DOHH2 (cell line): Measurements from ENCODE around the gene ITGA1.

Source experiments
- H3F3A ChIP-seq: fragments of 200-600 bp; sonication (generic), shearing (Covaris generic); 2 replicates; pipeline ENCODE4 v1.6.0; 2016; ENCODE audit warnings: antibody characterized with exemption, mild to moderate bottlenecking; ENCODE audit not compliant: control insufficient read depth, insufficient read depth
- H3K27ac ChIP-seq: fragments of 200-600 bp; sonication (generic); 2 replicates; pipeline ENCODE4 v1.5.1; 2014; ENCODE audit warnings: low read depth, mild to moderate bottlenecking, low read length, moderate library complexity
- H3K27me3 ChIP-seq: fragments of 200-600 bp; sonication (generic); 2 replicates; pipeline ENCODE4 v1.6.1; 2014; ENCODE audit warnings: mild to moderate bottlenecking, low read length, mixed read lengths; ENCODE audit not compliant: control insufficient read depth
- H3K36me3 ChIP-seq: fragments of 200-600 bp; sonication (generic); 2 replicates; pipeline ENCODE4 v1.6.1; 2014; ENCODE audit warnings: mild to moderate bottlenecking, low read length, moderate library complexity, mixed read lengths; ENCODE audit not compliant: control insufficient read depth
- H3K4me1 ChIP-seq: fragments of 200-600 bp; sonication (generic); 2 replicates; pipeline ENCODE4 v1.6.1; 2014; ENCODE audit warnings: mild to moderate bottlenecking, low read length, mixed read lengths; ENCODE audit not compliant: control insufficient read depth
- H3K4me2 ChIP-seq: fragments of 200-600 bp; sonication (generic); 2 replicates; pipeline ENCODE4 v1.6.0; 2014; ENCODE audit warnings: mild to moderate bottlenecking, low read length, moderate library complexity
- H3K4me3 ChIP-seq: fragments of 200-600 bp; sonication (generic); 2 replicates; pipeline ENCODE4 v1.5.1; 2014; ENCODE audit warnings: mild to moderate bottlenecking, low read length, mixed read lengths
- H3K79me2 ChIP-seq: fragments of 200-600 bp; sonication (generic); 2 replicates; pipeline ENCODE4 v1.6.1; 2014; ENCODE audit warnings: mild to moderate bottlenecking, low read length, mixed read lengths; ENCODE audit not compliant: control insufficient read depth
- H3K9me2 ChIP-seq: fragments of 200-600 bp; sonication (generic); replicated peaks from 2 replicates; pipeline ENCODE4 v1.6.1; 2014; ENCODE audit warnings: mild to moderate bottlenecking, low read length, mixed read lengths; ENCODE audit not compliant: control insufficient read depth
- H3K9me3 ChIP-seq: fragments of 200-600 bp; sonication (generic); 2 replicates; pipeline ENCODE4 v1.6.1; 2014; ENCODE audit warnings: antibody characterized with exemption, low read length, mixed read lengths; ENCODE audit not compliant: control insufficient read depth, insufficient read depth
- H4K20me1 ChIP-seq: fragments of 200-600 bp; sonication (generic); 2 replicates; pipeline ENCODE4 v1.6.0; 2014; ENCODE audit warnings: low read depth, mild to moderate bottlenecking, antibody characterized with exemption, low read length, moderate library complexity; ENCODE audit not compliant: control insufficient read depth, insufficient read depth
- CTCF ChIP-seq: fragments of 200-600 bp; sonication (generic); IDR thresholded peaks from one replicate; pipeline ENCODE4 v1.5.1; 2014; ENCODE audit warnings: antibody characterized with exemption, mild to moderate bottlenecking, low read depth, low read length; ENCODE audit not compliant: poor library complexity, severe bottlenecking
- EZH2phosphoT487 ChIP-seq: fragments of 200-600 bp; sonication (generic); IDR thresholded peaks from 2 replicates; pipeline ENCODE4 v1.6.1; 2017; ENCODE audit warnings: borderline replicate concordance, mild to moderate bottlenecking, antibody characterized with exemption, low read length, moderate library complexity, mixed read lengths

The ITGA1 gene

GRCh38 chr5:52993367-52993766, 205.7 kb downstream of the ITGA1 start:
- Histone ChIP-seq H3K79me2 (no peaks in the 10 kb centered on the region), H3K4me2 (no peak overlapping the region), H3K9me3 (no peaks in the 10 kb centered on the region), H3K9me2 (no peaks in the 10 kb centered on the region), H3K27me3 (peaks cover 17% of the 10 kb centered on the region), H3K36me3 (no peaks in the 10 kb centered on the region), H3K4me1 (no peaks in the 10 kb centered on the region), H3F3A (no peaks in the 10 kb centered on the region), H3K27ac (no peak overlapping the region), H3K4me3 (no peak overlapping the region), H4K20me1 (no peaks in the 10 kb centered on the region)
- no peak for TF ChIP-seq EZH2phosphoT487
- TF ChIP-seq CTCF, result no peak

DNA sequence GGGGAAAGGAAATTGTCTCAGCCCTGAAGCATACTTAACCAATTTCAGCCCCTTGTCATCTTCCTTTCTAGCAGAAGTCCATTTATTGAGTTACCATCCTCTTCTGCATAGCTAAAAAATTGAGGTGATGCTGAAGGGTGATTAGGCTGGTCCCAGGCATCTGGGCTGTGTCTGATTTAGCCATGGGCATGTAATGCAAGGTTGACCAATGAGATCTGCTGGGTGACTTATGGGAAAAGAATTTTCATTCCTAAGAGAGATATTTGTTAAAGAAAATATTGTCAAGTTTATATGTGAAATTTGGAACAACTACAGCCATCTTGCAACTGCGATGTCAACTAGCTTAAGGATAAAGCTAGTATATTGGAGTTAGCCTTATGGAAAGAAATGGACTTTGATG, 206.6 kb downstream of the ITGA1 start:
- peaks cover 9% of the 10 kb centered on the region for H3K27me3 ChIP-seq
- H3K9me3 ChIP-seq, result no peaks in the 10 kb centered on the region
- H3K36me3 ChIP-seq, result no peaks in the 10 kb centered on the region
- no peak overlapping the region for H3K4me2 ChIP-seq
- H3K4me1 ChIP-seq, result no peaks in the 10 kb centered on the region
- no peak for TF ChIP-seq CTCF
- no peak for TF ChIP-seq EZH2phosphoT487
- H4K20me1 ChIP-seq, result no peaks in the 10 kb centered on the region
- no peaks in the 10 kb centered on the region for H3K9me2 ChIP-seq
- no peaks in the 10 kb centered on the region for H3K79me2 ChIP-seq
- H3K27ac ChIP-seq, result no peak overlapping the region
- H3K4me3 ChIP-seq, result no peak overlapping the region
- no peaks in the 10 kb centered on the region for H3F3A ChIP-seq

DNA sequence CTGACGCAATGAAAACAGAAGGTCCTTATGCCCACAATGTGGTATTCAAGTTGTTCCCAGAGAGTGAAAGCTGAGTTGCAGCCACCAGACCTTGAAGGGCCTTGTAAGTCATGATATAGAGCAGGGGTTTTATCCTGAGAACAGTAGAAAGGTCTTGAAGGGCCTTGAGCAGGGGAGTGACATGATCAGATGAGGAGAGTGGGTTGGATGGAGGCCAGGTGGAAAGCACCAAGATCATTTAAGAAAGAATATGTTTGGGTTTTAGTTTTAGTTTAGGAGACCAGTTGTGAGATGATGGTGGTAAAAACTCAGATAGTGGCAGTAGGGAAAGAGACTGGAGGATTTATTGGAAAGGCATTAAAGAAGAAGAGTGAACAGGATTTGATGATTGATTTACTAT, 207.4 kb downstream of the ITGA1 start:
- H3K27ac ChIP-seq, result no peak overlapping the region
- TF ChIP-seq CTCF (no peak), EZH2phosphoT487 (no peak)
- no peaks in the 10 kb centered on the region for H3K36me3 ChIP-seq
- H4K20me1 ChIP-seq, result no peaks in the 10 kb centered on the region
- no peaks in the 10 kb centered on the region for H3F3A ChIP-seq
- no peaks in the 10 kb centered on the region for H3K79me2 ChIP-seq
- H3K4me2 ChIP-seq, result no peak overlapping the region
- H3K9me2 ChIP-seq, result no peaks in the 10 kb centered on the region
- H3K4me3 ChIP-seq, result no peak overlapping the region
- H3K9me3 ChIP-seq, result no peaks in the 10 kb centered on the region
- peaks cover under 1% of the 10 kb centered on the region for H3K27me3 ChIP-seq
- no peaks in the 10 kb centered on the region for H3K4me1 ChIP-seq

GRCh38 chr5:52995914-52996313, 208.2 kb downstream of the ITGA1 start:
- Histone ChIP-seq H3K4me2 (no peak overlapping the region), H3K36me3 (no peaks in the 10 kb centered on the region), H3K4me3 (no peak overlapping the region), H3K79me2 (no peaks in the 10 kb centered on the region), H3F3A (no peaks in the 10 kb centered on the region), H3K27ac (no peak overlapping the region), H3K9me3 (no peaks in the 10 kb centered on the region), H3K4me1 (no peaks in the 10 kb centered on the region), H4K20me1 (no peaks in the 10 kb centered on the region), H3K27me3 (no peaks in the 10 kb centered on the region), H3K9me2 (no peaks in the 10 kb centered on the region)
- TF ChIP-seq EZH2phosphoT487 (no peak), CTCF (no peak)
